ENCODE measurements around the gene MRPL1. TPM values are rescaled to one million over a fixed set of nuclear protein-coding genes. Genes with fewer than 3 reads are reported as not detected.
A peak's percentile ranks its signal among the peaks of the same experiment; 100 is the strongest.

Gene MRPL1
- polyA plus RNA-seq, 1 experiment = 8.3 TPM

- H3K27me3 ChIP-seq (ENCODE audit: control insufficient read depth, insufficient read depth, low read length) = no peaks in the 10 kb centered on the region; the same call in 1 of the 2 replicates
- CTCF ChIA-PET = no interaction called here
- no peak for TF ChIP-seq CTCF (IDR thresholded peaks at IDR 0.05; ENCODE audit: insufficient read depth, low read depth, low read length)
- H3K36me3 ChIP-seq (ENCODE audit: control insufficient read depth, insufficient read depth, low read length) = no peaks in the 10 kb centered on the region
- POLR2A ChIA-PET = no interaction called here
- no peak for DNase-seq (ENCODE audit: low read depth)
- no peak overlapping the region for H3K4me3 ChIP-seq (ENCODE audit: low read depth, low read length)
Observed at GRCh38 chr4:77990904-77991358, 128.3 kb downstream of the MRPL1 start.

GRCh38 chr4:77992581-77992980 is 130.0 kb downstream of the MRPL1 start:
- no peaks in the 10 kb centered on the region for H3K36me3 ChIP-seq (ENCODE audit: control insufficient read depth, insufficient read depth, low read length)
- H3K4me3 ChIP-seq (ENCODE audit: low read depth, low read length) = no peak overlapping the region
- ChIA-PET CTCF (interaction anchor here (0.6 to 1.8 kb wide), 2 partner anchors 523 to 525 kb away, joined by 3 to 7 read pairs; no protein-coding TSS in a partner anchor), POLR2A (no interaction called here)
- H3K27me3 ChIP-seq (ENCODE audit: control insufficient read depth, insufficient read depth, low read length) = no peaks in the 10 kb centered on the region; the same call in 1 of the 2 replicates
- DNase-seq (ENCODE audit: low read depth) = no peak
- no peak for TF ChIP-seq CTCF (IDR thresholded peaks at IDR 0.05; ENCODE audit: insufficient read depth, low read depth, low read length)

GRCh38 chr4:77994194-77994721 is 131.6 kb downstream of the MRPL1 start:
- DNase-seq (ENCODE audit: low read depth) = peak; percentile 57
- TF ChIP-seq CTCF (IDR thresholded peaks at IDR 0.05; ENCODE audit: insufficient read depth, low read depth, low read length) = peak; percentile 77
- Histone ChIP-seq H3K27me3 (ENCODE audit: control insufficient read depth, insufficient read depth, low read length) (no peaks in the 10 kb centered on the region; the same call in 1 of the 2 replicates), H3K4me3 (ENCODE audit: low read depth, low read length) (no peak overlapping the region), H3K36me3 (ENCODE audit: control insufficient read depth, insufficient read depth, low read length) (no peaks in the 10 kb centered on the region)
- CTCF ChIA-PET = interaction anchor here (0.6 to 2.7 kb wide), 15 partner anchors 10 to 924 kb away, joined by 3 to 12 read pairs (median 3); no protein-coding TSS in a partner anchor
- POLR2A ChIA-PET = interaction anchor here (0.6 kb wide), 1 partner anchor 972 kb away, joined by 3 read pairs; no protein-coding TSS in a partner anchor

GRCh38 chr4:77996076-77996475 is 133.4 kb downstream of the MRPL1 start:
- no peak overlapping the region for H3K4me3 ChIP-seq (ENCODE audit: low read depth, low read length)
- POLR2A ChIA-PET = no interaction called here
- DNase-seq (ENCODE audit: low read depth) = no peak
- CTCF ChIA-PET = interaction anchor here (0.5 to 1.5 kb wide), 5 partner anchors 9 to 892 kb away, joined by 3 to 4 read pairs (median 3); no protein-coding TSS in a partner anchor
- no peaks in the 10 kb centered on the region for H3K36me3 ChIP-seq (ENCODE audit: control insufficient read depth, insufficient read depth, low read length)
- no peaks in the 10 kb centered on the region; the same call in 1 of the 2 replicates for H3K27me3 ChIP-seq (ENCODE audit: control insufficient read depth, insufficient read depth, low read length)
- no peak for TF ChIP-seq CTCF (IDR thresholded peaks at IDR 0.05; ENCODE audit: insufficient read depth, low read depth, low read length)

GRCh38 chr4:78001531-78001930 is 138.9 kb downstream of the MRPL1 start:
- ChIA-PET CTCF (interaction anchor here (0.6 to 0.9 kb wide), 3 partner anchors 20 to 525 kb away, joined by 3 to 5 read pairs (median 4); no protein-coding TSS in a partner anchor), POLR2A (no interaction called here)
- Histone ChIP-seq H3K27me3 (ENCODE audit: control insufficient read depth, insufficient read depth, low read length) (no peaks in the 10 kb centered on the region), H3K36me3 (ENCODE audit: control insufficient read depth, insufficient read depth, low read length) (no peaks in the 10 kb centered on the region), H3K4me3 (ENCODE audit: low read depth, low read length) (no peak overlapping the region)
- TF ChIP-seq CTCF (IDR thresholded peaks at IDR 0.05; ENCODE audit: insufficient read depth, low read depth, low read length) = no peak
- no peak for DNase-seq (ENCODE audit: low read depth)
